A549 treated with CpdA at 1 μM for 4 hours (cell line): Measurements from ENCODE around the gene ARRDC3. TPM values are rescaled to one million over a fixed set of nuclear protein-coding genes. Genes with fewer than 3 reads are reported as not detected.

Experiments used
- total RNA-seq: library from RNA; stranded (reverse); fragments of 200-300 nt; extraction: Qiagen RNA extraction; gene quantifications from 5 replicates; pipeline ENCODE4 v1.2.3, GENCODE V29; 2022; ENCODE audit warnings: low read depth

ARRDC3 gene, protein sequence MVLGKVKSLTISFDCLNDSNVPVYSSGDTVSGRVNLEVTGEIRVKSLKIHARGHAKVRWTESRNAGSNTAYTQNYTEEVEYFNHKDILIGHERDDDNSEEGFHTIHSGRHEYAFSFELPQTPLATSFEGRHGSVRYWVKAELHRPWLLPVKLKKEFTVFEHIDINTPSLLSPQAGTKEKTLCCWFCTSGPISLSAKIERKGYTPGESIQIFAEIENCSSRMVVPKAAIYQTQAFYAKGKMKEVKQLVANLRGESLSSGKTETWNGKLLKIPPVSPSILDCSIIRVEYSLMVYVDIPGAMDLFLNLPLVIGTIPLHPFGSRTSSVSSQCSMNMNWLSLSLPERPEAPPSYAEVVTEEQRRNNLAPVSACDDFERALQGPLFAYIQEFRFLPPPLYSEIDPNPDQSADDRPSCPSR
- 9.4 to 21.2 TPM (median 14.8 TPM) in 5 replicates for total RNA-seq

DNA sequence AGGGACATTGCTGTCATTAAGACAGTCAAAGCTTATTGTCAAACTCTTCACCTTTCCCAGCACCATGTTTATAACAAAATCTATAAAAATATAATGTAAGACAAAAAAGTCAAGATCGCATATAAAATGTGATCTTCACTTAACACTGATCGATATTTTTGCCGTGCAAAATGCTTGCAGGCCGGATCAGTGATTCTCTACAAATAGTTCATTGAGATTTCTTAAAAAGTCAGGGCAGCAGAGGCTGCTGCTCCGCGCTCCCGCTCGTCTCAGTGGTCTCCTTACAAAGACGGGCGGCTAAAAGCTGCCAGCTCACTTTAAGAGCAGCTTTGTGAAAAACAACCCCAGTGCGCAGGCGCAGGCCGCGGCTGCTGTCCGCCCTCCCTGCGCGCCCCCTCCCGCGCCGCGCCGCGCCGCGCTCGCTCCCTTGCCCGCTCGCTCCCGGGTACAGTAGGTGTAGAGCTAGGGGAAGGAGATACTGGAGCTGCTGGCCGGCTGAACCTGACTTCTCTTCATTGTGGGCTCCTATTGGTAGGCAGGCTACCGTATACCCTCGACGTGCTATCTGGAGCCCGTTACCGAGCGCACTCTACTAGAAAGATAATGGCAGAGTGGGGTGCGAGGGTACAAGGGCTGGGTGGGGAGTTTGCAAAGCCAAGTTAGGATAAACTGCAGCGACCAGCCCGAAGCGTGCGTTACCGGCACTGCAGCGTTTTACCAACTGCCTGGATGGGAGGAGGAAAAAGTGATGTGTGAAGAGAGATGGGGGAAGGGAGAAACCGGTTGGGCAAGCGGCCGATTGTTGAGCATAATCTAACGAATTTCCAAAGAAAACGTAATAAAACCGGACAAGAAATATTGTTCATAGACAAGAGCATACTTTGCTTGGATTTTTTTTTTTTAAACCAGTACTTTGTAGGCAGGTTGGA is at the start of gene ARRDC3:
TSS of gene ARRDC3 (minus strand) at position 291 of the 929 bp plus-strand sequence. CDS start at position 66, 225 bp downstream.

